ENCODE data around the gene C14orf119.

DNA sequence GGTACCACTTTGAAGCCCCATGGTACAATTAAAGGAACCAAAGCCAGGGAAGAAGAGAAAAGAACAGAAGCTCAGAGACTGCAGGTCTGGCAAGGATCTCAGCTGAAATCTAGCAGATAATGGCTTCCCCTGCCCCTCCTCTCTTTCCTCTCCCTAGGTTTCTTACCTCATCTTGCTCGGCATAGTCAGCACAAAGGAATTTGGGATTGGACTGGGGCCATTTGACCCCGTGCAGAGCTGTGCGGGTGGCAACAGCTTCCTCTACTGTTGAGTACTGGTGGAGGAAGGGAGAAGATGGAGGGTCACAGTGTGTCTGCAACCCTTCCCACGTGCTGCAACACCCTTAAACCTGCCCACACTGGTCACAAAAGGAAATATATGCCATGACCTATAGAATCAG is 33.3 kb upstream of the C14orf119 start:
- TF ChIP-seq CREM (IDR thresholded peaks at IDR 0.05; ENCODE audit: low read depth) (no peak), RB1 (IDR thresholded peaks at IDR 0.05; ENCODE audit: low read depth) (no peak), REST (IDR thresholded peaks at IDR 0.05; ENCODE audit: borderline replicate concordance) (no peak), REST (CRISPR knock-in tag; IDR thresholded peaks at IDR 0.05; ENCODE audit: low read depth) (no peak), FOS (IDR thresholded peaks at IDR 0.05; ENCODE audit: extremely low read depth, insufficient read length) (no peak)
- TF ChIP-seq, protein P1, sequence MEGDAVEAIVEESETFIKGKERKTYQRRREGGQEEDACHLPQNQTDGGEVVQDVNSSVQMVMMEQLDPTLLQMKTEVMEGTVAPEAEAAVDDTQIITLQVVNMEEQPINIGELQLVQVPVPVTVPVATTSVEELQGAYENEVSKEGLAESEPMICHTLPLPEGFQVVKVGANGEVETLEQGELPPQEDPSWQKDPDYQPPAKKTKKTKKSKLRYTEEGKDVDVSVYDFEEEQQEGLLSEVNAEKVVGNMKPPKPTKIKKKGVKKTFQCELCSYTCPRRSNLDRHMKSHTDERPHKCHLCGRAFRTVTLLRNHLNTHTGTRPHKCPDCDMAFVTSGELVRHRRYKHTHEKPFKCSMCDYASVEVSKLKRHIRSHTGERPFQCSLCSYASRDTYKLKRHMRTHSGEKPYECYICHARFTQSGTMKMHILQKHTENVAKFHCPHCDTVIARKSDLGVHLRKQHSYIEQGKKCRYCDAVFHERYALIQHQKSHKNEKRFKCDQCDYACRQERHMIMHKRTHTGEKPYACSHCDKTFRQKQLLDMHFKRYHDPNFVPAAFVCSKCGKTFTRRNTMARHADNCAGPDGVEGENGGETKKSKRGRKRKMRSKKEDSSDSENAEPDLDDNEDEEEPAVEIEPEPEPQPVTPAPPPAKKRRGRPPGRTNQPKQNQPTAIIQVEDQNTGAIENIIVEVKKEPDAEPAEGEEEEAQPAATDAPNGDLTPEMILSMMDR (IDR thresholded peaks at IDR 0.05 in 2 of 3, conservative IDR thresholded peaks at IDR 0.05 in 1 of 3; ENCODE audit: insufficient read depth in 2 of 3, low read depth in 1 of 3, low read length in 3 of 3), result no peak
- TF ChIP-seq, protein P2, sequence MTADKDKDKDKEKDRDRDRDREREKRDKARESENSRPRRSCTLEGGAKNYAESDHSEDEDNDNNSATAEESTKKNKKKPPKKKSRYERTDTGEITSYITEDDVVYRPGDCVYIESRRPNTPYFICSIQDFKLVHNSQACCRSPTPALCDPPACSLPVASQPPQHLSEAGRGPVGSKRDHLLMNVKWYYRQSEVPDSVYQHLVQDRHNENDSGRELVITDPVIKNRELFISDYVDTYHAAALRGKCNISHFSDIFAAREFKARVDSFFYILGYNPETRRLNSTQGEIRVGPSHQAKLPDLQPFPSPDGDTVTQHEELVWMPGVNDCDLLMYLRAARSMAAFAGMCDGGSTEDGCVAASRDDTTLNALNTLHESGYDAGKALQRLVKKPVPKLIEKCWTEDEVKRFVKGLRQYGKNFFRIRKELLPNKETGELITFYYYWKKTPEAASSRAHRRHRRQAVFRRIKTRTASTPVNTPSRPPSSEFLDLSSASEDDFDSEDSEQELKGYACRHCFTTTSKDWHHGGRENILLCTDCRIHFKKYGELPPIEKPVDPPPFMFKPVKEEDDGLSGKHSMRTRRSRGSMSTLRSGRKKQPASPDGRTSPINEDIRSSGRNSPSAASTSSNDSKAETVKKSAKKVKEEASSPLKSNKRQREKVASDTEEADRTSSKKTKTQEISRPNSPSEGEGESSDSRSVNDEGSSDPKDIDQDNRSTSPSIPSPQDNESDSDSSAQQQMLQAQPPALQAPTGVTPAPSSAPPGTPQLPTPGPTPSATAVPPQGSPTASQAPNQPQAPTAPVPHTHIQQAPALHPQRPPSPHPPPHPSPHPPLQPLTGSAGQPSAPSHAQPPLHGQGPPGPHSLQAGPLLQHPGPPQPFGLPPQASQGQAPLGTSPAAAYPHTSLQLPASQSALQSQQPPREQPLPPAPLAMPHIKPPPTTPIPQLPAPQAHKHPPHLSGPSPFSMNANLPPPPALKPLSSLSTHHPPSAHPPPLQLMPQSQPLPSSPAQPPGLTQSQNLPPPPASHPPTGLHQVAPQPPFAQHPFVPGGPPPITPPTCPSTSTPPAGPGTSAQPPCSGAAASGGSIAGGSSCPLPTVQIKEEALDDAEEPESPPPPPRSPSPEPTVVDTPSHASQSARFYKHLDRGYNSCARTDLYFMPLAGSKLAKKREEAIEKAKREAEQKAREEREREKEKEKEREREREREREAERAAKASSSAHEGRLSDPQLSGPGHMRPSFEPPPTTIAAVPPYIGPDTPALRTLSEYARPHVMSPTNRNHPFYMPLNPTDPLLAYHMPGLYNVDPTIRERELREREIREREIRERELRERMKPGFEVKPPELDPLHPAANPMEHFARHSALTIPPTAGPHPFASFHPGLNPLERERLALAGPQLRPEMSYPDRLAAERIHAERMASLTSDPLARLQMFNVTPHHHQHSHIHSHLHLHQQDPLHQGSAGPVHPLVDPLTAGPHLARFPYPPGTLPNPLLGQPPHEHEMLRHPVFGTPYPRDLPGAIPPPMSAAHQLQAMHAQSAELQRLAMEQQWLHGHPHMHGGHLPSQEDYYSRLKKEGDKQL (CRISPR knock-in tag; IDR thresholded peaks at IDR 0.05; ENCODE audit: borderline replicate concordance), result no peak

Measured in K562 (cell line).